ENCODE data around the gene OTP. TPM values are rescaled to one million over a fixed set of nuclear protein-coding genes. Genes with fewer than 3 reads are reported as not detected.
A peak's percentile ranks its signal among the peaks of the same experiment; 100 is the strongest.

Gene OTP
- total and polyA plus RNA-seq, 10 of the 15 experiments (the other 5 are each of a cell fraction or from before 2014, with no cell fraction given) = 0.31 to 8.8 (median 2.4) TPM

GRCh38 chr5:77632526-77633206 lies 5.8 kb downstream of the OTP start:
- ATAC-seq (peak; percentile 38), FAIRE-seq (peak; percentile 91), DNase-seq (ENCODE audit: low read depth, low spot score) (no peak)
- whole genome bisulfite sequencing (ENCODE audit: insufficient coverage, insufficient replicate concordance, low lambda C conversion rate, missing lambda C conversion rate) = 40% methylated on average over 33 of the region's 33 CpGs
- H3K9me3 ChIP-seq (replicated peaks; ENCODE audit: control insufficient read depth, insufficient read depth, low read length) = peaks cover 17% of the 10 kb centered on the region
- BruUV-seq (replicated peaks) = no TSS peak
- H3K36me3 ChIP-seq (ENCODE audit: control insufficient read depth in 2 of 2, insufficient read depth in 2 of 2, low read length in 1 of 2) = no peaks in the 10 kb centered on the region
- H3K4me3 ChIP-seq = peak overlapping the region; percentile 45; the same call in 1 of the 2 replicates
- no peaks in the 10 kb centered on the region for H4K20me1 ChIP-seq (ENCODE audit: control insufficient read depth, insufficient read depth)
- RAD21 ChIA-PET (ENCODE audit: unreplicated experiment) = interaction anchor here (0.6 to 3.2 kb wide), 9 partner anchors 15 to 304 kb away, joined by 3 to 47 read pairs (median 3); no protein-coding TSS in a partner anchor
- H2AFZ ChIP-seq (ENCODE audit: control insufficient read depth, low read depth, low read length) = peak overlapping the region; percentile 41
- intact Hi-C loops (cut with micrococcal nuclease; ENCODE audit: unreplicated experiment) (loop anchor here (5.0 kb wide), 4 partner anchors 140 to 535 kb away; partner anchors contain the start of genes TBCA and WDR41), in situ Hi-C loops (cut with MboI) (no loop called here)
- H3K9ac ChIP-seq (ENCODE audit: control insufficient read depth, insufficient read depth, low read length) = no peak overlapping the region
- no peaks in the 10 kb centered on the region for H3K79me2 ChIP-seq (ENCODE audit: control insufficient read depth, insufficient read depth, low read length)
- CTCF ChIA-PET = interaction anchor here (0.6 to 1.2 kb wide), 8 partner anchors 14 to 376 kb away, joined by 3 to 4 read pairs (median 3); no protein-coding TSS in a partner anchor
- POLR2A ChIA-PET = interaction anchor here (1.4 to 1.7 kb wide), 3 partner anchors 8 to 143 kb away, joined by 3 to 8 read pairs (median 4); no protein-coding TSS in a partner anchor
- peak overlapping the region; percentile 59 for H3K4me2 ChIP-seq (ENCODE audit: control insufficient read depth, insufficient read depth)
- H3K27me3 ChIP-seq (replicated peaks in 1 of 2; ENCODE audit: control insufficient read depth in 2 of 2, insufficient read depth in 2 of 2, low read length in 1 of 2) = peaks cover 0 to 19% of the 10 kb centered on the region in 2 experiments; a peak in 3 of 4 replicates
- H3K4me1 ChIP-seq (ENCODE audit: control insufficient read depth, insufficient read depth, low read length) = no peaks in the 10 kb centered on the region; the same call in 1 of the 2 replicates
- SMC1A ChIA-PET (ENCODE audit: uncharacterized antibody, unreplicated experiment) = interaction anchor here (1.0 to 3.5 kb wide), 10 partner anchors 9 to 589 kb away, joined by 3 to 30 read pairs (median 5); no protein-coding TSS in a partner anchor
- H3K27ac ChIP-seq (ENCODE audit: control insufficient read depth, insufficient read depth) = no peak overlapping the region
- peak; percentile 13 for TF ChIP-seq SP1 (IDR thresholded peaks at IDR 0.05; ENCODE audit: low read depth, low read length)
- no peak for TF ChIP-seq ESRRA (IDR thresholded peaks at IDR 0.05; ENCODE audit: low read length)
- TF ChIP-seq BRCA1 (IDR thresholded peaks at IDR 0.05; ENCODE audit: low read depth, low read length) = no peak
- TF ChIP-seq SPI1 (IDR thresholded peaks at IDR 0.05; ENCODE audit: borderline replicate concordance, insufficient read depth, low read depth, low read length) = no peak
- no peak for TF ChIP-seq HCFC1 (IDR thresholded peaks at IDR 0.05; ENCODE audit: low read length)
- TF ChIP-seq BHLHE40 (IDR thresholded peaks at IDR 0.05; ENCODE audit: borderline replicate concordance in 1 of 2, low read depth in 2 of 2, low read length in 1 of 2) = peak in 1 of 2 experiments; percentile 7; a peak in 1 of 4 replicates
- no peak for TF ChIP-seq ATF3 (IDR thresholded peaks at IDR 0.05; ENCODE audit: borderline replicate concordance, extremely low read depth, low read depth, low read length)
- 0 out of 2 replicates have a peak, but pooled peaks have one; percentile 18 for TF ChIP-seq RELB (IDR thresholded peaks at IDR 0.05; ENCODE audit: low read depth)
- no peak for TF ChIP-seq JUNB (IDR thresholded peaks at IDR 0.05)
- TF ChIP-seq NFIC (IDR thresholded peaks at IDR 0.05; ENCODE audit: low read depth, low read length) = no peak
- TF ChIP-seq GABPA (IDR thresholded peaks at IDR 0.05; ENCODE audit: low read depth) = no peak
- peak; percentile 80; the same call in 1 of the 2 replicates for TF ChIP-seq MLLT1 (IDR thresholded peaks at IDR 0.05)
- TF ChIP-seq TBL1XR1 (IDR thresholded peaks at IDR 0.05; ENCODE audit: low read depth, low read length) = no peak
- TF ChIP-seq JUND (IDR thresholded peaks at IDR 0.05; ENCODE audit: low read depth, low read length) = no peak
- TF ChIP-seq IRF3 (IDR thresholded peaks at IDR 0.05) = no peak
- no peak for TF ChIP-seq STAT3 (IDR thresholded peaks at IDR 0.05; ENCODE audit: low read depth, low read length)
- no peak for TF ChIP-seq MXI1 (IDR thresholded peaks at IDR 0.05; ENCODE audit: low read depth, low read length)
- no peak for TF ChIP-seq ZNF207 (IDR thresholded peaks at IDR 0.05; ENCODE audit: borderline replicate concordance)
- TF ChIP-seq YY1 (IDR thresholded peaks at IDR 0.05; ENCODE audit: low read depth, low read length) = no peak
